DOHH2 (cell line): Measurements from ENCODE around the gene BAZ1A.

ENCODE experiments used
- H3F3A ChIP-seq: fragments of 200-600 bp; sonication (generic), shearing (Covaris generic); 2 replicates; pipeline ENCODE4 v1.6.0; 2016; ENCODE audit warnings: antibody characterized with exemption, mild to moderate bottlenecking; ENCODE audit not compliant: control insufficient read depth, insufficient read depth
- H3K27ac ChIP-seq: fragments of 200-600 bp; sonication (generic); 2 replicates; pipeline ENCODE4 v1.5.1; 2014; ENCODE audit warnings: low read depth, mild to moderate bottlenecking, low read length, moderate library complexity
- H3K27me3 ChIP-seq: fragments of 200-600 bp; sonication (generic); 2 replicates; pipeline ENCODE4 v1.6.1; 2014; ENCODE audit warnings: mild to moderate bottlenecking, low read length, mixed read lengths; ENCODE audit not compliant: control insufficient read depth
- H3K36me3 ChIP-seq: fragments of 200-600 bp; sonication (generic); 2 replicates; pipeline ENCODE4 v1.6.1; 2014; ENCODE audit warnings: mild to moderate bottlenecking, low read length, moderate library complexity, mixed read lengths; ENCODE audit not compliant: control insufficient read depth
- H3K4me1 ChIP-seq: fragments of 200-600 bp; sonication (generic); 2 replicates; pipeline ENCODE4 v1.6.1; 2014; ENCODE audit warnings: mild to moderate bottlenecking, low read length, mixed read lengths; ENCODE audit not compliant: control insufficient read depth
- H3K4me2 ChIP-seq: fragments of 200-600 bp; sonication (generic); 2 replicates; pipeline ENCODE4 v1.6.0; 2014; ENCODE audit warnings: mild to moderate bottlenecking, low read length, moderate library complexity
- H3K4me3 ChIP-seq: fragments of 200-600 bp; sonication (generic); 2 replicates; pipeline ENCODE4 v1.5.1; 2014; ENCODE audit warnings: mild to moderate bottlenecking, low read length, mixed read lengths
- H3K79me2 ChIP-seq: fragments of 200-600 bp; sonication (generic); 2 replicates; pipeline ENCODE4 v1.6.1; 2014; ENCODE audit warnings: mild to moderate bottlenecking, low read length, mixed read lengths; ENCODE audit not compliant: control insufficient read depth
- H3K9me2 ChIP-seq: fragments of 200-600 bp; sonication (generic); replicated peaks from 2 replicates; pipeline ENCODE4 v1.6.1; 2014; ENCODE audit warnings: mild to moderate bottlenecking, low read length, mixed read lengths; ENCODE audit not compliant: control insufficient read depth
- H3K9me3 ChIP-seq: fragments of 200-600 bp; sonication (generic); 2 replicates; pipeline ENCODE4 v1.6.1; 2014; ENCODE audit warnings: antibody characterized with exemption, low read length, mixed read lengths; ENCODE audit not compliant: control insufficient read depth, insufficient read depth
- H4K20me1 ChIP-seq: fragments of 200-600 bp; sonication (generic); 2 replicates; pipeline ENCODE4 v1.6.0; 2014; ENCODE audit warnings: low read depth, mild to moderate bottlenecking, antibody characterized with exemption, low read length, moderate library complexity; ENCODE audit not compliant: control insufficient read depth, insufficient read depth
- CTCF ChIP-seq: fragments of 200-600 bp; sonication (generic); IDR thresholded peaks from one replicate; pipeline ENCODE4 v1.5.1; 2014; ENCODE audit warnings: antibody characterized with exemption, mild to moderate bottlenecking, low read depth, low read length; ENCODE audit not compliant: poor library complexity, severe bottlenecking
- EZH2phosphoT487 ChIP-seq: fragments of 200-600 bp; sonication (generic); IDR thresholded peaks from 2 replicates; pipeline ENCODE4 v1.6.1; 2017; ENCODE audit warnings: borderline replicate concordance, mild to moderate bottlenecking, antibody characterized with exemption, low read length, moderate library complexity, mixed read lengths

Gene BAZ1A

DNA sequence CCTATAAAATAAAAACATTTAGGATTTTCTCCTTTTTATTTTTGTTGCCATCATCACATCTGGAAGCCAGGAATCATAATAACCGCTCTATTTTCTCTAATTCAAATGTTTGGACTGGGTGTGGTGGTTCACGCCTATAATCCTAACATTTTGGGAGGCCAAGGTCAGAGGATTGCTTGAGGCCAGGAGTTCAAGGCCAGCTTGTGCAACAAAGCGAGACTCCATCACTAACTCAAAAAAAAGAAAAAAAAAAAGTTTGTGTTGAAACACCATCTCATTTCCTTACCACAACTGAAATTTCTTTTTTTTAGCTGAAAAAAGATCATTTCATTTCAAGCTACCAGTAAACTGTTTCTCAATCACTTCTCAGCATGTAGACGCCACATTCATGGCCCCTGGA, 8.8 kb upstream of the BAZ1A start:
- H3K9me3 ChIP-seq = no peaks in the 10 kb centered on the region
- H3K79me2 ChIP-seq = no peaks in the 10 kb centered on the region
- no peaks in the 10 kb centered on the region for H4K20me1 ChIP-seq
- TF ChIP-seq EZH2phosphoT487 (no peak), CTCF (no peak)
- H3K4me2 ChIP-seq = no peak overlapping the region
- H3F3A ChIP-seq = no peaks in the 10 kb centered on the region
- no peaks in the 10 kb centered on the region for H3K27me3 ChIP-seq
- no peak overlapping the region for H3K27ac ChIP-seq
- no peaks in the 10 kb centered on the region for H3K9me2 ChIP-seq
- no peaks in the 10 kb centered on the region for H3K36me3 ChIP-seq
- H3K4me1 ChIP-seq = no peaks in the 10 kb centered on the region
- no peak overlapping the region for H3K4me3 ChIP-seq

DNA sequence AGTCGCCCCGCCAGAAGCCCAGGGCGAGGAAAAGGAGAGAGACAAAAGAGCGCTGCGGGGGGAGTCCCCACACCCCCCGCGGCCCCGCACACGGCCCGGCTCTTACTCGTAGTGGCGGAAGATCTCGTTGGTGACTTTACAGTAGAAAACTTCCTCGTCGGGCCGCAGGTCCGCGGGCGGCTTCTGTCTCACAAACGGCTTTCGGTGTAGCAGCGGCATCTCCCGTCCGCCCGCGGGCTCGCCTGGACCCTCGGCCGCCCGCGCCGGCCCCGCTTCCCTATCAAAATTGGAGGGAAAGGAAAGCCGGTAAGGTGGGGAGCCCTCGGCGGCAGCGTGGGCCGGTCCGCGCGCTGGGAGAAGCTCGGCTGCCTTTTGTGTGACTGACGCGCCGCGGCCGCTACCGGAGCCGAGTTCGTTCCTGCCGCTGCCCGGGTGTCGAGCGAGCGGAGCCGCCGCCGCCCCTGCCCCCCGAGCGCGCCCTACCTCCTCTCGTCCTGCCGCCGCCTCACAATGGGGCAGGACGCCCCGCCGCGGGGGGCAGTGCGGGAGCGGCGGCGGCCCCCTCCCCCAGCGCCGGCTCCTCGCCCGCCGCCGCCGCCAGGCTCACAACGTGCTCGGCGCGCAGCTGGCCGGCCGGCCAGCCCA, 652 bp downstream of the BAZ1A start:
- Histone ChIP-seq H3K4me2 (peak overlapping the region; percentile 100), H3K9me2 (no peaks in the 10 kb centered on the region), H3K27ac (peak overlapping the region; percentile 90), H4K20me1 (peaks cover 19% of the 10 kb centered on the region), H3K36me3 (peaks cover 52% of the 10 kb centered on the region), H3K4me3 (peak overlapping the region; percentile 89), H3K79me2 (peaks cover 70% of the 10 kb centered on the region), H3K4me1 (peaks cover 39% of the 10 kb centered on the region), H3K27me3 (no peaks in the 10 kb centered on the region), H3F3A (peaks cover 13% of the 10 kb centered on the region), H3K9me3 (no peaks in the 10 kb centered on the region)
- no peak for TF ChIP-seq EZH2phosphoT487
- TF ChIP-seq CTCF = no peak

DNA sequence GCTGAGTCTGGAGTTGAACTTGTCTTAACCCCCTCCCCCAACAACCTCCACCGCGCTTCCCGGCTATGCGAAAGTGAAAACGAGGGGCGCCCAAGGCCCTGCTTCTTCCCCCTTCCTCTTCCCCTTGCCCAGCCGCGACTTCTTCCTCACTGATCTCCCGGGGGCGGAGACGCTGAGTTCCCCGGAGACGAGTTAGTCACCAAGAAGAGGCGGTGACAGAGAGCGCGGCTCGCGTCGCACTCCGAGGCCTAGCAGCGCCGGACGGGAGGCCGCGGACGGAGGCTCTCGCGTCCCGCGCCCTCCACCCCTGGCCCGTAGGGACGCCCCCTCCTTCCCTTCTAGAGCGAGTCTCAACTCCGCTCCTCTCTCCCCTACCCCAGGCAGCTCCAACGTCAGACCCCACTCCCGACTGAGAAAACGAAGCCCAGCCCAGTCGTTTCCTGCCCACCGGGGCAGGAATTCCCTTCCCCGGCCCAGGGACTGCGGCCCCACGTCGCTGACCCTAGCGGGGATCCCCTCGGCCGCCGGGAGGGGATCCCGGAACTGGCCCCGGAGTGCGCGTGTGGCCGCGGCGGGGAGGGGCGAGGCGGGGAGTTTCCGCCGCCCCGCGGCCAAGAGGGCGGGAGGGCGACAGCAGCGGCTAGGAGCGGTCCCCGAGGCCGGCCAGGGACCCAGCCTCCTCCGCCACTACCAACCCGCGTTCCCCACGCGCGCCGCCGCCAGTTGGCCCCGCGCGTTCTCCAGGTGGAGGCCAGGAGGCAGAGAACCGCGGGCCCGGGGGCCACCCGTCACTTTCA, 1.4 kb downstream of the BAZ1A start:
- peak overlapping the region; percentile 90 for H3K27ac ChIP-seq
- peaks cover 13% of the 10 kb centered on the region for H3F3A ChIP-seq
- peaks cover 19% of the 10 kb centered on the region for H4K20me1 ChIP-seq
- peak overlapping the region; percentile 89 for H3K4me3 ChIP-seq
- H3K9me3 ChIP-seq = no peaks in the 10 kb centered on the region
- no peaks in the 10 kb centered on the region for H3K27me3 ChIP-seq
- TF ChIP-seq CTCF (no peak), EZH2phosphoT487 (no peak)
- no peaks in the 10 kb centered on the region for H3K9me2 ChIP-seq
- H3K36me3 ChIP-seq = peaks cover 57% of the 10 kb centered on the region
- peak overlapping the region; percentile 100 for H3K4me2 ChIP-seq
- peaks cover 77% of the 10 kb centered on the region for H3K79me2 ChIP-seq
- peaks cover 39% of the 10 kb centered on the region for H3K4me1 ChIP-seq
